ENCODE results near the gene ZNF415. TPM values are rescaled to one million over a fixed set of nuclear protein-coding genes. Genes with fewer than 3 reads are reported as not detected.

Gene ZNF415
- polyA plus RNA-seq, 1 donor from 2014 or later: 4.9 TPM

Other genes with a start within 250 kb of the ZNF415 start
- 4.7 TPM for gene ZNF320, start 235.3 kb downstream of the ZNF415 start, polyA plus RNA-seq
- gene ZNF888, start 209.5 kb downstream of the ZNF415 start, polyA plus RNA-seq: 2.1 TPM
- 9.2 TPM for gene ZNF816, start 170.0 kb downstream of the ZNF415 start, polyA plus RNA-seq
- 0.21 TPM for gene ERVV-1, start 119.0 kb downstream of the ZNF415 start, polyA plus RNA-seq
- not detected for gene ERVV-2, start 88.2 kb downstream of the ZNF415 start, polyA plus RNA-seq
- 23.0 TPM for gene ZNF160, start 29.5 kb downstream of the ZNF415 start, polyA plus RNA-seq
- 8.6 TPM for gene ZNF347, start 26.1 kb upstream of the ZNF415 start, polyA plus RNA-seq
- gene ZNF665, start 60.4 kb upstream of the ZNF415 start, polyA plus RNA-seq: 8.2 TPM
- gene ZNF677, start 122.0 kb upstream of the ZNF415 start, polyA plus RNA-seq: 8.7 TPM
- gene VN1R2, start 125.4 kb upstream of the ZNF415 start, polyA plus RNA-seq: not detected
- not detected for gene VN1R4, start 134.8 kb upstream of the ZNF415 start, polyA plus RNA-seq
- gene ZNF845, start 200.8 kb upstream of the ZNF415 start, polyA plus RNA-seq: 11.6 TPM
- gene ZNF525, start 232.8 kb upstream of the ZNF415 start, polyA plus RNA-seq: 12.4 TPM

Measured in IgD-negative memory B cell (primary cell).